Mucosa of descending colon (tissue), 3 donors: Measurements from ENCODE around the gene FRRS1. TPM values are rescaled to one million over a fixed set of nuclear protein-coding genes. Genes with fewer than 3 reads are reported as not detected.

ENCODE experiments used
- ATAC-seq: fragments of 200-7000 bp; cut with Tn5 transposase; one replicate; pipeline ENCODE4 v1.9.1; 2020; ENCODE audit warnings: mild to moderate bottlenecking, moderate library complexity
- DNase-seq, 3 donors: peaks; one replicate each; pipeline ENCODE4 v3.0.0-alpha.2; 2020
- H3K36me3 ChIP-seq: fragments of 200-600 bp; one replicate; pipeline ENCODE4 v1.8.0; 2021; ENCODE audit warnings: low read depth, mild to moderate bottlenecking
- H3K4me1 ChIP-seq: fragments of 200-600 bp; one replicate; pipeline ENCODE4 v1.8.0; 2021; ENCODE audit warnings: low read depth, mild to moderate bottlenecking
- H3K4me3 ChIP-seq: fragments of 200-600 bp; one replicate; pipeline ENCODE4 v1.8.0; 2021; ENCODE audit warnings: mild to moderate bottlenecking
- H3K9me3 ChIP-seq: fragments of 200-600 bp; one replicate; pipeline ENCODE4 v1.8.0; 2021; ENCODE audit warnings: mild to moderate bottlenecking
- CTCF ChIP-seq: fragments of 200-600 bp; IDR thresholded peaks from one replicate; pipeline ENCODE4 v1.8.0; 2022; ENCODE audit warnings: antibody characterized with exemption, mild to moderate bottlenecking
- intact Hi-C, 2 donors: fragments of 100-400 bp; cut with DNase I in 1 of 2; cut with micrococcal nuclease in 1 of 2; formaldehyde crosslinking; loops; one replicate each; pipeline versions ENCODE4 v1.11.0 to v1.11.1; 2022; cut with DNase I, micrococcal nuclease
- total RNA-seq, 3 donors: library from RNA; stranded (reverse); fragmentation: NEBNext Ultra II Directional in 2 of 3; extraction: Animal tissue kit (Norgen Biotek cat#: 25700) in 2 of 3; gene quantifications; one replicate each; pipeline versions ENCODE4 v1.2.1 to v1.2.4, GENCODE V29; 2021 to 2023
- donor health status: DM: no; HTN: no; CAD: no; lungs with moderate emphysema.
- donor health status: DM: no; HTN: no; CAD: no.
- donor health status: DM: no; HTN: yes; CAD: no.

The FRRS1 gene
- total RNA-seq, 3 donors from 2014 or later = 8.4 to 38.0 (median 17.6) TPM

GRCh38 chr1:99749504-99750347 is 16.7 kb downstream of the FRRS1 start:
- H3K9me3 ChIP-seq = no peaks in the 10 kb centered on the region
- no peak for TF ChIP-seq CTCF

GRCh38 chr1:99748419-99748818 is 18.0 kb downstream of the FRRS1 start:
- no peak for DNase-seq
- intact Hi-C loops = no loop called here
- Histone ChIP-seq H3K4me1 (peaks cover 16% of the 10 kb centered on the region), H3K9me3 (no peaks in the 10 kb centered on the region), H3K36me3 (no peaks in the 10 kb centered on the region), H3K4me3 (no peak overlapping the region)
- TF ChIP-seq CTCF = no peak
- peak; percentile 88 for ATAC-seq

More at GRCh38 chr1:99749504-99750347, 16.7 kb downstream of the FRRS1 start:
- DNase-seq = no peak
- H3K36me3 ChIP-seq = no peaks in the 10 kb centered on the region
- no peak for ATAC-seq
- intact Hi-C loops = no loop called here
- H3K4me1 ChIP-seq = peaks cover 16% of the 10 kb centered on the region
- no peak overlapping the region for H3K4me3 ChIP-seq

- ATAC-seq = no peak
- no peaks in the 10 kb centered on the region for H3K36me3 ChIP-seq
- no peak for TF ChIP-seq CTCF
- no peaks in the 10 kb centered on the region for H3K9me3 ChIP-seq
- intact Hi-C loops = no loop called here
- H3K4me3 ChIP-seq = no peak overlapping the region
- DNase-seq = no peak
- peaks cover 8% of the 10 kb centered on the region for H3K4me1 ChIP-seq
These were observed 20.8 kb downstream of the FRRS1 start for GRCh38 chr1:99745684-99746083.

- Histone ChIP-seq H3K4me1 (peaks cover 15% of the 10 kb centered on the region), H3K36me3 (no peaks in the 10 kb centered on the region), H3K4me3 (no peak overlapping the region), H3K9me3 (no peaks in the 10 kb centered on the region)
- ATAC-seq = no peak
- DNase-seq = no peak
- intact Hi-C loops = no loop called here
- TF ChIP-seq CTCF = no peak
These were observed 21.4 kb downstream of the FRRS1 start for GRCh38 chr1:99745061-99745460.

- Histone ChIP-seq H3K9me3 (no peaks in the 10 kb centered on the region), H3K36me3 (no peaks in the 10 kb centered on the region), H3K4me3 (no peak overlapping the region), H3K4me1 (peaks cover 9% of the 10 kb centered on the region)
- TF ChIP-seq CTCF = no peak
- intact Hi-C loops = no loop called here
- ATAC-seq = no peak
- no peak for DNase-seq
These were observed 26.3 kb downstream of the FRRS1 start for GRCh38 chr1:99740141-99740540.
